GM18499 (cell line): ENCODE results near the gene ADCY2.
"Not testable (repeated sequence)": the region's sequence is repeated elsewhere in the genome, so short reads cannot be mapped to it uniquely, and the experiment has no call there.

Experiments
- ATAC-seq: cut with Tn5 transposase; IDR thresholded peaks from one replicate; pipeline ENCODE4 v1.9.1; 2021; ENCODE audit warnings: moderate number of reproducible peaks; ENCODE audit not compliant: insufficient read depth, unreplicated experiment

The ADCY2 gene

GRCh38 chr5:7394889-7395431 is 978 bp upstream of the ADCY2 start:
- no peak for ATAC-seq

- no peak for ATAC-seq
Observed at GRCh38 chr5:7395432-7395946, 449 bp upstream of the ADCY2 start.

- no peak for ATAC-seq
Observed at GRCh38 chr5:7396713-7397454, 946 bp downstream of the ADCY2 start.

- ATAC-seq, result no peak
Observed at GRCh38 chr5:7397937-7398336, 2.0 kb downstream of the ADCY2 start.

GRCh38 chr5:7398596-7399280 is 2.8 kb downstream of the ADCY2 start:
- no peak for ATAC-seq

- ATAC-seq, result no peak
Observed at GRCh38 chr5:7405277-7405676, 9.3 kb downstream of the ADCY2 start.

GRCh38 chr5:7410936-7411511 is 15.1 kb downstream of the ADCY2 start:
- ATAC-seq, result no peak

- ATAC-seq, result no peak
Observed at GRCh38 chr5:7412409-7412808, 16.5 kb downstream of the ADCY2 start.

GRCh38 chr5:7415123-7415522 is 19.2 kb downstream of the ADCY2 start:
- no peak for ATAC-seq

GRCh38 chr5:7415587-7416535 is 19.9 kb downstream of the ADCY2 start:
- no peak for ATAC-seq

- ATAC-seq, result no peak
Observed at GRCh38 chr5:7418276-7418675, 22.3 kb downstream of the ADCY2 start.

GRCh38 chr5:7419367-7419766 is 23.4 kb downstream of the ADCY2 start:
- no peak for ATAC-seq

- no peak for ATAC-seq
Observed at GRCh38 chr5:7419846-7420245, 23.9 kb downstream of the ADCY2 start.

GRCh38 chr5:7420510-7421280 is 24.8 kb downstream of the ADCY2 start:
- ATAC-seq, result no peak

GRCh38 chr5:7422316-7423106 is 26.6 kb downstream of the ADCY2 start:
- no peak for ATAC-seq

- ATAC-seq, result not testable (repeated sequence)
Observed at GRCh38 chr5:7423231-7423630, 27.3 kb downstream of the ADCY2 start.

- ATAC-seq, result no peak
Observed at GRCh38 chr5:7425830-7426229, 29.9 kb downstream of the ADCY2 start.

GRCh38 chr5:7426284-7426683 is 30.3 kb downstream of the ADCY2 start:
- no peak for ATAC-seq
